Measurements from ENCODE around the gene CDH4. TPM values are rescaled to one million over a fixed set of nuclear protein-coding genes. Genes with fewer than 3 reads are reported as not detected.

CDH4 gene
- total RNA-seq, 1 experiment from 2014 or later, result not detected

DNA sequence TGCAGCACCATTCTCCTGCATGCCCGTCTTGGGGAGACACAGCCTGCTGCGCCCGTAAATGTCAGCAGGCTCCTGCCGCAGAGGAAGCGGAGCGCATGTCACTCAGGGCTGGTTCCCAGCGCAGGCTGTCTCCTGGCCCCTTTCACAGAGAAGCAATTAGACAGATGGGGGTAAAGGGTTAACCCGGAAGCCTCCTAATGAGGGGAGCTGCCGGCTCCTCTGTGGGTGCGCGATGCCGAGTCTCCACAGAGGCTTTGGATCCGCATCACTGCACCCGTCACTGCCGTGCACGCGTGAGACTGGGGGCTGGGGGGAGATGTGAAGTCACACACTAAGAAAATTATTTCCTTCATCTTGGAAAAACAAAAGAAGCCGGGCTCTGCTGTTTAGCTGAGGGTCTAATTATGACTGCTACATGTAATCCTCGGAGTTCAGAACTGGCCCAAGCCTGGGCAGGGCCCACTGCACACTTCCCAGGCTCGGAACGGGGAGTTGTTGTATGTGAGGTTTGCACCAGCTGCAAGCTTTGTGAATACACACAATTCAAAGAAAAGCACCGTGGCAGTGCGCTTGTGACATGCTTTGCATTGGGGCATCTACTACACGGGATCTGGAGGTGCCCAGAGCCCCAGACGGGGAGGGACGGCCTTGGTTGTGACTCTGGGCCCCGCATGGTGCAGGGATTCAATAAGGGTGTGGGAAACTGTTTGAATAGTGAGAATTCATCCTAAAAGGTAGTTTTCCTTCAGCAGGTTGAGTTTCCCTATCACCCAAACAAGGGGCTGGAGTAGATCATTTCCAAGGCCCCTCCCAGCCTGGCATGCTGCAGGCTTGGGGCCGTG lies 482.1 kb downstream of the CDH4 start:
- Histone ChIP-seq H3K4me1 (replicated peaks; ENCODE audit: insufficient read depth) (no peaks in the 10 kb centered on the region), H3K27me3 (ENCODE audit: insufficient read depth, low read depth) (peaks cover 100% of the 10 kb centered on the region), H3F3A (ENCODE audit: insufficient read depth, low read depth) (no peaks in the 10 kb centered on the region), H3K27ac (no peak overlapping the region), H3K9me3 (ENCODE audit: insufficient read depth, low read depth) (no peaks in the 10 kb centered on the region), H3K4me2 (no peak overlapping the region), H2AFZ (no peak overlapping the region), H3K36me3 (ENCODE audit: low read depth) (no peaks in the 10 kb centered on the region), H3K4me3 (no peak overlapping the region), H4K20me1 (ENCODE audit: insufficient read depth) (peaks cover 5% of the 10 kb centered on the region; the same call in 1 of the 2 replicates), H3K9me2 (ENCODE audit: insufficient read depth) (no peaks in the 10 kb centered on the region), H3K79me2 (ENCODE audit: low read depth) (no peaks in the 10 kb centered on the region)
- intact Hi-C loops (cut with micrococcal nuclease; ENCODE audit: unreplicated experiment), result no loop called here
- TF ChIP-seq, protein P1, sequence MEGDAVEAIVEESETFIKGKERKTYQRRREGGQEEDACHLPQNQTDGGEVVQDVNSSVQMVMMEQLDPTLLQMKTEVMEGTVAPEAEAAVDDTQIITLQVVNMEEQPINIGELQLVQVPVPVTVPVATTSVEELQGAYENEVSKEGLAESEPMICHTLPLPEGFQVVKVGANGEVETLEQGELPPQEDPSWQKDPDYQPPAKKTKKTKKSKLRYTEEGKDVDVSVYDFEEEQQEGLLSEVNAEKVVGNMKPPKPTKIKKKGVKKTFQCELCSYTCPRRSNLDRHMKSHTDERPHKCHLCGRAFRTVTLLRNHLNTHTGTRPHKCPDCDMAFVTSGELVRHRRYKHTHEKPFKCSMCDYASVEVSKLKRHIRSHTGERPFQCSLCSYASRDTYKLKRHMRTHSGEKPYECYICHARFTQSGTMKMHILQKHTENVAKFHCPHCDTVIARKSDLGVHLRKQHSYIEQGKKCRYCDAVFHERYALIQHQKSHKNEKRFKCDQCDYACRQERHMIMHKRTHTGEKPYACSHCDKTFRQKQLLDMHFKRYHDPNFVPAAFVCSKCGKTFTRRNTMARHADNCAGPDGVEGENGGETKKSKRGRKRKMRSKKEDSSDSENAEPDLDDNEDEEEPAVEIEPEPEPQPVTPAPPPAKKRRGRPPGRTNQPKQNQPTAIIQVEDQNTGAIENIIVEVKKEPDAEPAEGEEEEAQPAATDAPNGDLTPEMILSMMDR (conservative IDR thresholded peaks at IDR 0.05), result no peak
- no peak; the same call in 1 of the 2 replicates for TF ChIP-seq EZH2 (IDR thresholded peaks at IDR 0.05; ENCODE audit: low read depth)
- CTCF ChIA-PET, result no interaction called here
- DNase-seq, result no peak
- no TSS peak for BruUV-seq (replicated peaks)
- POLR2A ChIA-PET (ENCODE audit: unreplicated experiment), result no interaction called here

DNA sequence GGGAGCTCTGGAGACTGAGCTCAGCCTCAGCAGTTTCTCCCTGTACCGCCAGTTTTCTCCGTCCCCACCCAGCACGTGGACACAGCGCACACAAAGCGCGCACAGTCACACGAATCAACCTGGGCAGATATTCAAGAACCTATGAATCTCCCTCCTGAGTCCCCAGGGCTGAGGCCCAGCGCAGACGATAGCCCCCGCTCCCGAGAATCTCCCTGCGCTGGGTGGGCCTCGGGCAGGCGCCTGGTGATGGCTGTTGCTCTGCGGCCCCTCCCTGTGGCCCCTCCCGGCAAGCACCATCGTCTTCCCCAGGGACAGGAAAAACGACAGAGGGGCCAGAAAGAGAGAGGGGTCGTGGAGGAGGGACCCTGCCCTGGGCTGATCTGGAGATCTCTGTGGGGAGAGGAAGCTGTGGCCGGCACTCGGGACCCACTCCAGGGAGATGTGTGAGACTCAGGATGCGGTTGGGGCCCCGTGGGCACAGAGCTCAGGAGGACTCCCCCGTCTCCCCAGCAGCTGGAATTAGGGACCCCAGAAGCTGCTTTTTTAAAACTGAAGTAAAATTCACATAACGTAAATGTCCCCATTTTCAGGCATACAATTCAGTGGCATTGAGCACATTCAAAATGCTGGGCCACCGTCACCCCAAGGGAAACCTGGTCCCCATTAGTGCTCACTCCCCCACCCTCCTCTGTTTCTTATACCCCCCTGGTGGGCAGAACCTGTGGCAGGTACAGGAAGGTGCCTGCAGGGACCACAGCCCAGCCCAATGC lies 482.9 kb downstream of the CDH4 start:
- peaks cover 5% of the 10 kb centered on the region; the same call in 1 of the 2 replicates for H4K20me1 ChIP-seq (ENCODE audit: insufficient read depth)
- no peaks in the 10 kb centered on the region for H3K4me1 ChIP-seq (replicated peaks; ENCODE audit: insufficient read depth)
- no peaks in the 10 kb centered on the region for H3K79me2 ChIP-seq (ENCODE audit: low read depth)
- BruUV-seq (replicated peaks), result no TSS peak
- no peak overlapping the region for H3K27ac ChIP-seq
- CTCF ChIA-PET, result no interaction called here
- no peaks in the 10 kb centered on the region for H3F3A ChIP-seq (ENCODE audit: insufficient read depth, low read depth)
- no peak overlapping the region for H3K4me2 ChIP-seq
- TF ChIP-seq, protein P1 (conservative IDR thresholded peaks at IDR 0.05), result no peak
- TF ChIP-seq EZH2 (IDR thresholded peaks at IDR 0.05; ENCODE audit: low read depth), result no peak
- H3K9me3 ChIP-seq (ENCODE audit: insufficient read depth, low read depth), result no peaks in the 10 kb centered on the region
- intact Hi-C loops (cut with micrococcal nuclease; ENCODE audit: unreplicated experiment), result no loop called here
- no peaks in the 10 kb centered on the region for H3K9me2 ChIP-seq (ENCODE audit: insufficient read depth)
- no peaks in the 10 kb centered on the region for H3K36me3 ChIP-seq (ENCODE audit: low read depth)
- peaks cover 100% of the 10 kb centered on the region for H3K27me3 ChIP-seq (ENCODE audit: insufficient read depth, low read depth)
- POLR2A ChIA-PET (ENCODE audit: unreplicated experiment), result no interaction called here
- no peak overlapping the region for H3K4me3 ChIP-seq
- H2AFZ ChIP-seq, result no peak overlapping the region
- no peak for DNase-seq

DNA sequence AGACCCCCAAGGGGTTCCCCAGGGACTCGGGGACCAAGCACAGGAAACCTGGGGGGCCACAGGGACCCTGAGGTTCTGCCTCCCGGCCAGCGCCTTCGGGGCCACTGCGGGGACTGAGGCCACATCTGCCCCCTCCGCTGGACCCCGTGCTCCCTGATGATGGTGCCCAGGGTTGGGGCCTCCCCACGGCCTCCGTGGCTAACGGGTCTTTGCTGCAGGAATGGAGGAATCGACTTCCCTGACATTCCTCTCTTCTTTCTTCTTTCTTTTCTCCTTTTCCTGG lies 483.4 kb downstream of the CDH4 start:
- no peak for DNase-seq
- Histone ChIP-seq H3K27me3 (ENCODE audit: insufficient read depth, low read depth) (peaks cover 100% of the 10 kb centered on the region), H3K79me2 (ENCODE audit: low read depth) (no peaks in the 10 kb centered on the region), H3K4me3 (no peak overlapping the region), H3K4me1 (replicated peaks; ENCODE audit: insufficient read depth) (no peaks in the 10 kb centered on the region), H3K9me2 (ENCODE audit: insufficient read depth) (no peaks in the 10 kb centered on the region), H3K27ac (no peak overlapping the region), H4K20me1 (ENCODE audit: insufficient read depth) (peaks cover 5% of the 10 kb centered on the region; the same call in 1 of the 2 replicates), H3K9me3 (ENCODE audit: insufficient read depth, low read depth) (no peaks in the 10 kb centered on the region), H2AFZ (no peak overlapping the region), H3K4me2 (no peak overlapping the region), H3F3A (ENCODE audit: insufficient read depth, low read depth) (no peaks in the 10 kb centered on the region), H3K36me3 (ENCODE audit: low read depth) (no peaks in the 10 kb centered on the region)
- ChIA-PET POLR2A (ENCODE audit: unreplicated experiment) (no interaction called here), CTCF (no interaction called here)
- no TSS peak for BruUV-seq (replicated peaks)
- TF ChIP-seq EZH2 (IDR thresholded peaks at IDR 0.05; ENCODE audit: low read depth), result no peak
- TF ChIP-seq, protein P1 (conservative IDR thresholded peaks at IDR 0.05), result no peak
- intact Hi-C loops (cut with micrococcal nuclease; ENCODE audit: unreplicated experiment), result no loop called here
